Gastrocnemius medialis (tissue), 4 donors: ENCODE results near the gene HIRIP3. TPM values are rescaled to one million over a fixed set of nuclear protein-coding genes. Genes with fewer than 3 reads are reported as not detected.

ENCODE experiments used
- ATAC-seq, 2 donors: fragments of 150-250 bp; one replicate each; pipeline ENCODE4 v1.9.1; 2016
- DNase-seq, 2 donors: peaks; one replicate each; pipeline ENCODE4 v3.0.0-alpha.2; 2019
- H3K27ac ChIP-seq, 4 donors: fragments of 200-600 bp; sonication (generic); 1 replicate in 1 of 4; 2 replicates in 3 of 4; pipeline ENCODE4 v1.5.1; 2016 to 2018; ENCODE audit warnings: mild to moderate bottlenecking in 2 of 4, moderate library complexity in 1 of 4
- H3K27me3 ChIP-seq, 3 donors: fragments of 200-600 bp; sonication (generic) in 2 of 3; 1 replicate in 1 of 3; 2 replicates in 2 of 3; pipeline versions ENCODE4 v1.5.1 to v1.6.0; 2016 to 2019; ENCODE audit warnings: mild to moderate bottlenecking in 1 of 3, moderate library complexity in 1 of 3
- H3K36me3 ChIP-seq, 2 donors: fragments of 200-600 bp; sonication (generic) in 1 of 2; one replicate each; pipeline ENCODE4 v1.5.1; 2017 to 2018
- H3K4me1 ChIP-seq, 2 donors: fragments of 200-600 bp; sonication (generic) in 1 of 2; one replicate each; pipeline ENCODE4 v1.5.1; 2016 to 2017; ENCODE audit warnings: mild to moderate bottlenecking in 2 of 2
- H3K4me3 ChIP-seq, 4 donors: fragments of 200-600 bp; sonication (generic) in 3 of 4; 1 replicate in 1 of 4; 2 replicates in 3 of 4; pipeline ENCODE4 v1.5.1; 2016 to 2019; ENCODE audit warnings: mild to moderate bottlenecking in 2 of 4
- H3K9me3 ChIP-seq, 3 donors: fragments of 200-600 bp; sonication (generic) in 2 of 3; 1 replicate in 1 of 3; 2 replicates in 2 of 3; pipeline ENCODE4 v1.5.1; 2016 to 2019
- POLR2A ChIP-seq, 2 donors: fragments of 450-650 bp; IDR thresholded peaks; one replicate each; pipeline ENCODE4 v1.6.1; 2017; ENCODE audit warnings: antibody characterized with exemption in 2 of 2, mild to moderate bottlenecking in 2 of 2, moderate library complexity in 2 of 2
- in situ Hi-C, 4 donors: fragments of 200-750 bp; cut with MboI; loops; one replicate each; pipeline versions ENCODE4 v1.15.0 to v1.8.0; 2017; ENCODE audit warnings: low sequenced_read_pairs in 4 of 4
- intact Hi-C: fragments of 100-400 bp; cut with DNase I; formaldehyde crosslinking; loops from one replicate; pipeline ENCODE4 v1.15.1; 2023; ENCODE audit warnings: low total_unique reads
- total RNA-seq, 4 donors: library from RNA; depleted of rRNA; stranded (reverse); fragments of >200 nt; gene quantifications; one replicate each; pipeline versions ENCODE4 v1.1.0 to v1.2.3, GENCODE V29; 2016
- TF ChIP-seq, protein P1 (sequence below), 5 experiments: fragments of 450-650 bp in 3 of 5; fragments of 200-600 bp in 2 of 5; sonication (generic) in 2 of 5; IDR thresholded peaks in 4 of 5; conservative IDR thresholded peaks in 1 of 5; 1 replicate in 4 of 5; 2 replicates in 1 of 5; pipeline ENCODE4 v1.5.1; 2016 to 2019; ENCODE audit warnings: antibody characterized with exemption in 5 of 5, mild to moderate bottlenecking in 3 of 5, moderate library complexity in 3 of 5

HIRIP3 gene
- total RNA-seq, 4 donors from 2014 or later, result 13.5 to 25.6 (median 17.2) TPM

DNA sequence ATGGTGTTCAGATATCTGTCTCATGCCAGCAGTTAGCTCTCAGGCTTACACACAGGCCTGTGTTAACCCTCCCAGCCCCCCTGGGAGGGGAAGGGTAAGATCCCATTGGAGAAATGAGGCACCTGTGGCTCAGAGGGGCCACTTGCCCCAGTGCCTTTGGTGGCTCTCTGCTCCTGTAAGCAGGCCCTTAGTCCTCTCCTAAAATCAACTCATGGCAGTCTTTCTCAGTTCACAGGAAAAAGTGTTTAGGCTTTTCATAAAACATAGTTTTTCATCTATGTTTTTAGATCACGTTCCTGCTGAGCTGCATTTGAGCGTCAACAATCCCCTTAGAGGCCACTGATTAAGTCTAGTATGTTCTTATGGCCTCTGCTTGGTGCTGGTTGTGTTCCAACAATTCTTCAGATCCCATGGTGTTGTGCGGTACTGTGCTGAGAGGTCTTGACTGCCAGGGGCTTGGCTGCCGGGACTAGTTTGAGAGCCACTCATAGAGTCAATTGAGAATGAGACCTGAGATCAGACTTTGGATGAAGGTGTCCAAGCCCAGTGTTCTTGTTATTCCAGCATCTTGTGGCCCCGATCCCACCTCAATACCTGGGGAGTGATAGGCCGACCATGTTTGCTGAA lies 11.2 kb downstream of the HIRIP3 start:
- H3K27me3 ChIP-seq, result no peaks in the 10 kb centered on the region
- in situ Hi-C loops (no loop called here), intact Hi-C loops (no loop called here)
- H3K4me1 ChIP-seq, result peaks cover 0 to 3% of the 10 kb centered on the region in 2 donors
- TF ChIP-seq, protein P1, sequence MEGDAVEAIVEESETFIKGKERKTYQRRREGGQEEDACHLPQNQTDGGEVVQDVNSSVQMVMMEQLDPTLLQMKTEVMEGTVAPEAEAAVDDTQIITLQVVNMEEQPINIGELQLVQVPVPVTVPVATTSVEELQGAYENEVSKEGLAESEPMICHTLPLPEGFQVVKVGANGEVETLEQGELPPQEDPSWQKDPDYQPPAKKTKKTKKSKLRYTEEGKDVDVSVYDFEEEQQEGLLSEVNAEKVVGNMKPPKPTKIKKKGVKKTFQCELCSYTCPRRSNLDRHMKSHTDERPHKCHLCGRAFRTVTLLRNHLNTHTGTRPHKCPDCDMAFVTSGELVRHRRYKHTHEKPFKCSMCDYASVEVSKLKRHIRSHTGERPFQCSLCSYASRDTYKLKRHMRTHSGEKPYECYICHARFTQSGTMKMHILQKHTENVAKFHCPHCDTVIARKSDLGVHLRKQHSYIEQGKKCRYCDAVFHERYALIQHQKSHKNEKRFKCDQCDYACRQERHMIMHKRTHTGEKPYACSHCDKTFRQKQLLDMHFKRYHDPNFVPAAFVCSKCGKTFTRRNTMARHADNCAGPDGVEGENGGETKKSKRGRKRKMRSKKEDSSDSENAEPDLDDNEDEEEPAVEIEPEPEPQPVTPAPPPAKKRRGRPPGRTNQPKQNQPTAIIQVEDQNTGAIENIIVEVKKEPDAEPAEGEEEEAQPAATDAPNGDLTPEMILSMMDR (IDR thresholded peaks at IDR 0.05 in 4 of 5, conservative IDR thresholded peaks at IDR 0.05 in 1 of 5), result no peak
- no peak for TF ChIP-seq POLR2A (IDR thresholded peaks at IDR 0.05)
- H3K4me3 ChIP-seq, result no peak overlapping the region
- H3K9me3 ChIP-seq, result no peaks in the 10 kb centered on the region
- H3K36me3 ChIP-seq, result peaks cover 0 to 100% of the 10 kb centered on the region in 2 donors
- H3K27ac ChIP-seq, result peak overlapping the region in 3 of 4 donors; percentile 15 to 37 (median 18)
- DNase-seq (no peak), ATAC-seq (no peak)

DNA sequence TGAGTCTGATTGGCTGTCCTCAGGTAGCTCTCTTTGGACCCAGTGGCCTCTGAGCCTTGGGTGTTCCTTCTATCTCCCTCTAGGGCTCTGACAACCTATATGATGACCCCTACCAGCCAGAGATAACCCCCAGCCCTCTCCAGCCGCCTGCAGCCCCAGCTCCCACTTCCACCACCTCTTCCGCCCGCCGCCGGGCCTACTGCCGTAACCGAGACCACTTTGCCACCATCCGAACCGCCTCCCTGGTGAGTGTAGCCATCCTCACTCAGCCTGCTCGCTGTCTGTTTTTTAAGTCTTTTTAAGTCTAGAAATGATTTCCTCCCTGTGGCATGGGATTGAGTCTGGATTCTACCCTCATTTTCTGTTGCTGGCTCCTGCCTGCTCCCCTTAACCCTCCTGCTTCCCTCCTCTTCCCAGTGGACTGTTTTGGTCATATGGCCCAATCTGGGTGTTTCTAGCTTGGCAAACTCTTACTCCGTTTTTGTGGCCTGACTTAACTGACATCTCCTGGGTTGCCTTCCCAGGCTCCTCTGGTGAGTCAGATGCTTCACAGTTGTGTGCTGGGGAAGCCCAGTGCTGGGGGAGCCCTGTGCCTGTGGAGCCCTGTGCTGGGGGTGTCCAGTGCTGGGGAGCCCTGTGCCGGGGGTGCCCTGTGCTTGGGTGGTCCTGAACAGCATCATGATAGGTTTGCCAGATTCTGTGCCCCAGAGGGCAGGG lies 11.8 kb downstream of the HIRIP3 start:
- H3K4me3 ChIP-seq, result no peak overlapping the region
- peaks cover 0 to 3% of the 10 kb centered on the region in 2 donors for H3K4me1 ChIP-seq
- TF ChIP-seq, protein P1 (IDR thresholded peaks at IDR 0.05 in 4 of 5, conservative IDR thresholded peaks at IDR 0.05 in 1 of 5), result no peak
- TF ChIP-seq POLR2A (IDR thresholded peaks at IDR 0.05), result no peak
- intact Hi-C loops, result no loop called here
- no peaks in the 10 kb centered on the region for H3K9me3 ChIP-seq
- H3K27me3 ChIP-seq, result no peaks in the 10 kb centered on the region
- H3K27ac ChIP-seq, result no peak overlapping the region
- H3K36me3 ChIP-seq, result peaks cover 0 to 100% of the 10 kb centered on the region in 2 donors
- in situ Hi-C loops, result no loop called here
- ATAC-seq, result no peak
- no peak for DNase-seq

DNA sequence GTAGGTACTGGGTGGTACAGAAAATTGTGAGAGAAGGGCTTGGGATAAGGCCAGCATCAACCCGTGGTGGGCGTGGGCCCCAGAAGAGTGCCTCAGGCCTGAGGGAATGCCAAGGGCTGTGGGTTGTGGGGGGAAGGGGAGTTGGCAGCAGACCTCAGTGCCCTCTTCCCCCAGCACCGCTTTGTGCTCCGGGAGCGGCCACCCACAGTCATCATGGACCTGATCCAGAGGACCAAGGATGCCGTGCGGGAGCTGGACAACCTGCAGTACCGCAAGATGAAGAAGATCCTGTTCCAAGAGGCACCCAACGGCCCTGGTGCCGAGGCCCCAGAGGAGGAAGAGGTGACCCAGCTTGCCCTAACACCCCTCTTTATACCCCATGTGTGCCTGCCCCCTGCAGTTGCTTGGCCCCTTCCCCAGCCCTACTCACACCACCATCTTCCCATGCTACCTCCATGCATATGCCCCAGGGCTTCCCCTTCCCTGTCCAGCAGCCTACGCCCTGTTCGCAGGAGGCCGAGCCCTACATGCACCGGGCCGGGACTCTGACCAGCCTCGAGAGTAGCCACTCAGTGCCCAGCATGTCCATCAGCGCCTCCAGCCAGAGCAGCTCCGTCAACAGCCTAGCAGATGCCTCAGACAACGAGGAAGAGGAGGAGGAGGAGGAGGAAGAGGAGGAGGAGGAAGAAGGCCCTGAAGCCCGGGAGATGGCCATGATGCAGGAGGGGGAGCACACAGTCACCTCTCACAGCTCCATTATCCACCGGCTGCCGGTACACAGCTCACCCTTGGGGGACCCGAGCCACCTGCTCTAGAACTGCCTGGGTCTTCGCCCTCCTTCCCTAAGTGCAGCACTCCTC lies 12.6 kb downstream of the HIRIP3 start:
- Histone ChIP-seq H3K9me3 (no peaks in the 10 kb centered on the region), H3K36me3 (peaks cover 0 to 99% of the 10 kb centered on the region in 2 donors), H3K4me3 (no peak overlapping the region), H3K27ac (no peak overlapping the region), H3K27me3 (no peaks in the 10 kb centered on the region), H3K4me1 (peaks cover 0 to 3% of the 10 kb centered on the region in 2 donors)
- DNase-seq (no peak), ATAC-seq (no peak)
- TF ChIP-seq POLR2A (IDR thresholded peaks at IDR 0.05), result no peak
- TF ChIP-seq, protein P1 (IDR thresholded peaks at IDR 0.05 in 4 of 5, conservative IDR thresholded peaks at IDR 0.05 in 1 of 5), result no peak
- intact Hi-C loops (no loop called here), in situ Hi-C loops (no loop called here)

DNA sequence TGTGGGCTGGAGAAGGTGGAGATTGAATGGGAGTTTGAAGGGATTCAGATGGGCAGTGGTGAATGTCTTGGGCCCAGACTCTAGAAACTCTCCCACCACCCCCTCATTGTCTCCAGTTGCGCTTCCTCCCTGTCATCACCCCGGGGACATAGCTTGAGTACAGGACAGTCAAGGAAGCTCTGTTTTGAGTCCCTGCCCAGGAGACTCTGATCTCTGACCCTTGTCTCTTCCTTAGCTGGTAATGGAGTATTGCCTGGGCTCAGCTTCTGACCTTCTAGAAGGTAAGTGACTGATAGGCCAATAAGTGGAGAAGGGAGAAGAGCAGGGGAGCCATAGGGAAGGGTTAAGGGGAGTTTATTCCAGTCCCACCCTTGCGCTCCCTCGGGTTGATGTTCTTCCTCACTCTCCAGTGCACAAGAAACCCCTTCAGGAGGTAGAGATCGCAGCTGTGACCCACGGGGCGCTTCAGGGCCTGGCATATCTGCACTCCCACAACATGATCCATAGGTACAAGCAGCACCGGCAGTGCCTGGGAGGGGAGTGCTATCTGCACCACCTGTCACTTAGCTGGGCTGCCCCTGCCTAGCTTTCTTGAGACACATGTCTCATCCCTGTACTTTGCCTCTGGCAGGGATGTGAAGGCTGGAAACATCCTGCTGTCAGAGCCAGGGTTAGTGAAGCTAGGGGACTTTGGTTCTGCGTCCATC lies 16.7 kb downstream of the HIRIP3 start:
- Histone ChIP-seq H3K4me3 (no peak overlapping the region), H3K27me3 (no peaks in the 10 kb centered on the region), H3K4me1 (peaks cover 23 to 26% of the 10 kb centered on the region in 2 donors), H3K36me3 (peaks cover 0 to 58% of the 10 kb centered on the region in 2 donors), H3K9me3 (no peaks in the 10 kb centered on the region), H3K27ac (peak overlapping the region; percentile 13 to 100 (median 96))
- in situ Hi-C loops (loop anchor here in 1 of 4 donors (10.0 kb wide), 1 partner anchor 54 kb away; the partner anchor contains the start of gene KCTD13), intact Hi-C loops (loop anchor here (5.0 kb wide), 1 partner anchor 166 kb away; the partner anchor contains the start of gene PRRT2)
- DNase-seq (no peak), ATAC-seq (no peak)
- TF ChIP-seq, protein P1 (IDR thresholded peaks at IDR 0.05 in 4 of 5, conservative IDR thresholded peaks at IDR 0.05 in 1 of 5), result no peak
